ENCODE measurements around the gene TBC1D10A. TPM values are rescaled to one million over a fixed set of nuclear protein-coding genes. Genes with fewer than 3 reads are reported as not detected.

The TBC1D10A gene
- total and polyA plus RNA-seq, 8 donors: 4.0 to 19.4 (median 7.6) TPM

DNA sequence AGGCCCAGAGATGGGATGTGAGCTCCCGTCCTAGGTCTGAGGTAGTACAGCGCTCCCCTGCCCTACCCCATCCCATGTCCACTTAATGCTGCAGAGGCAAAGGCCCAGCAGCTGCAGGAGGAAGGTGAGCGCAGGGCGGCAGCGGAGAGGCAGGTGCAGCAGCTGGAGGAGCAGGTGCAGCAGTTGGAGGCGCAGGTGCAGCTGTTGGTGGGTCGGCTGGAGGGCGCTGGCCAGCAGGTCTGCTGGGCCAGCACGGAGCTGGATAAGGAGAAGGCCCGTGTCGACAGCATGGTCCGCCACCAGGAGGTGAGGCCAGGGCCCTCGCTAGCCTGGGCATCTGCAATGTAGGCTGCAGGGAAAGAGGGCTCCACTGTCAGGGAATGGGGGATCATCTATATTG is 45.2 kb upstream of the TBC1D10A start:
- Histone ChIP-seq H3K27ac (no peak overlapping the region), H3K27me3 (no peaks in the 10 kb centered on the region), H3K36me3 (no peaks in the 10 kb centered on the region), H3K4me3 (no peak overlapping the region), H3K9me3 (no peaks in the 10 kb centered on the region), H3K4me1 (no peaks in the 10 kb centered on the region)
- no peak for FAIRE-seq
- no peak for ATAC-seq
- no peak for DNase-seq
- no peak for TF ChIP-seq CTCF (IDR thresholded peaks at IDR 0.05)
- 76% methylated on average over 13 of the region's 13 CpGs for WGBS, 2 donors
- intact Hi-C loops (cut with DNase I): no loop called here

DNA sequence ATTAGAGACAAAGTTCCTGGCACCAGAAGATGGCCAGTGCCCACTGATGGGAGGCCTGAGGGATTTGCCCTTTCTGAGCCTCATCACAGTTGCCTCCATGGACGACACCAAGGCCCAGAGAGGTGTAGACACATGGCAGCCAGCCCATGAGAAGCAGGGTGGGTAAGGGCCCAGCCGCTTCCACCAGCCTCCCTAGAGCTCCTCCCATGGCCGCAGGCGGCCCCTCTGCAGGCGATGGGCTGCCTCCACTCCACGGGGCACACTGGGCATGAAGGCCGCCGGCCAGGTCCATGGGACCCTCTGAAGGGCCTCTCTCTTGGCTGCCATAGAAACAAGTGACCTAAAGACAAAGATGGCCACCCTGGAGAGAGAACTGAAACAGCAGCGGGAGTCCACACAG is 44.6 kb upstream of the TBC1D10A start:
- TF ChIP-seq CTCF (IDR thresholded peaks at IDR 0.05): no peak
- ATAC-seq (no peak), DNase-seq (no peak), FAIRE-seq (no peak)
- Histone ChIP-seq H3K4me1 (no peaks in the 10 kb centered on the region), H3K4me3 (no peak overlapping the region), H3K27me3 (no peaks in the 10 kb centered on the region), H3K27ac (no peak overlapping the region), H3K36me3 (no peaks in the 10 kb centered on the region), H3K9me3 (no peaks in the 10 kb centered on the region)
- 88 to 91% methylated on average over 9 of the region's 9 CpGs for whole genome bisulfite sequencing, 2 donors
- intact Hi-C loops (cut with DNase I): no loop called here

- no peak for FAIRE-seq
These were observed 44.0 kb upstream of the TBC1D10A start for GRCh38 chr22:30370641-30371230.

DNA sequence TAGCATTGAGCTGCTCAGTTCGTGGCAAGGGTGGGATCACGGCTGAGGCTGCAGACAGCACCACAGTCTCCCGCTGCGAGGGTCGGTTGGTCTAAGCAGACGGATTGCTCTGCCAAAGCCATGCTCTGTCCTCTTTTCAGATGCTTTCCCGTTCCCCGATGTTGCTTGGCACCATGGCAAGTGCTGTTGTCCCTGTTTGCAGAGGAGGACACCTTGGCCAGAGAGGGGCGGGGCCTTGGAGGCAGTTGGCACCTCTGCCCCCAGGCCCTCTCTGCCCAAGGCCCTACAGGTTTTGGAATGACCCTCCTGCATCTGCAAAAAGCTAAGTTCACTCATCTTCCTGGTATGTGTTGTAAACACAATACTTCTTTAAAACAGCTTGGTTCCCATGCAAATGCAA is 41.7 kb upstream of the TBC1D10A start:
- ATAC-seq: no peak
- Histone ChIP-seq H3K9me3 (no peaks in the 10 kb centered on the region), H3K4me1 (no peaks in the 10 kb centered on the region), H3K4me3 (no peak overlapping the region), H3K27ac (no peak overlapping the region), H3K36me3 (no peaks in the 10 kb centered on the region), H3K27me3 (no peaks in the 10 kb centered on the region)
- no peak for FAIRE-seq
- 79 to 88% methylated on average over 9 of the region's 9 CpGs for WGBS, 2 donors
- intact Hi-C loops (cut with DNase I): no loop called here
- no peak for TF ChIP-seq CTCF (IDR thresholded peaks at IDR 0.05)
- DNase-seq: no peak

More at GRCh38 chr22:30370641-30371230, 44.0 kb upstream of the TBC1D10A start:
- Histone ChIP-seq H3K27me3 (no peaks in the 10 kb centered on the region), H3K4me1 (no peaks in the 10 kb centered on the region), H3K4me3 (no peak overlapping the region), H3K36me3 (no peaks in the 10 kb centered on the region), H3K9me3 (no peaks in the 10 kb centered on the region), H3K27ac (no peak overlapping the region)
- DNase-seq (no peak), ATAC-seq (no peak)
- 81% methylated on average over 19 of the region's 19 CpGs for WGBS, 2 donors
- intact Hi-C loops (cut with DNase I): no loop called here
- TF ChIP-seq CTCF (IDR thresholded peaks at IDR 0.05): no peak

DNA sequence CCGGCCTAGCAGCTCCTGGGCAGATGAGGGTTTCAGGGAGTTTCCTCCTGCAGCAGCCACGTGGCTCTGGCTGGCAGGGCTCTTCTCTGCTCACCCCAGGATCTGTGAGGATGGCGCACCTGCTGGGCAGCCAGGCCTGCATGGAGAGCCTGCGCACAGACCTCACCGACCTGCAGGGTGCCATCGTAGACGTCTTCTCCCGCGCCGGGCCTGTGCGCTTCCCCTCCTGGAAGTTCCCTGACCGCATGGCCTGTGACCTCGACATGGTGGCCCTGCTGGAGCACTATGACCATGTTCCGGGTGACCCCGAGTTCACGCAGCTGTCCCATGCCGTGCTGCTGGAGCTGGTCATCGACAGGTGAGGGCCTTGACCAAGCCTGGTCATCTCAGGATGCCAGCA is 39.1 kb upstream of the TBC1D10A start:
- H3K36me3 ChIP-seq: no peaks in the 10 kb centered on the region
- no peak for FAIRE-seq
- intact Hi-C loops (cut with DNase I): no loop called here

More for the DNA sequence above, 39.1 kb upstream of the TBC1D10A start:
- H3K4me3 ChIP-seq: no peak overlapping the region
- H3K27ac ChIP-seq: no peak overlapping the region
- H3K4me1 ChIP-seq: no peaks in the 10 kb centered on the region
- 87 to 94% methylated on average over 18 of the region's 18 CpGs for WGBS, 2 donors
- no peaks in the 10 kb centered on the region for H3K27me3 ChIP-seq
- no peak for TF ChIP-seq CTCF (IDR thresholded peaks at IDR 0.05)
- ATAC-seq (no peak), DNase-seq (no peak)
- H3K9me3 ChIP-seq: no peaks in the 10 kb centered on the region

All from pancreas (tissue), 10 donors.